ENCODE data around the gene ASPHD2. TPM values are rescaled to one million over a fixed set of nuclear protein-coding genes. Genes with fewer than 3 reads are reported as not detected.

Gene ASPHD2
- polyA plus RNA-seq, 2 donors = 0.43 to 1.5 TPM

DNA sequence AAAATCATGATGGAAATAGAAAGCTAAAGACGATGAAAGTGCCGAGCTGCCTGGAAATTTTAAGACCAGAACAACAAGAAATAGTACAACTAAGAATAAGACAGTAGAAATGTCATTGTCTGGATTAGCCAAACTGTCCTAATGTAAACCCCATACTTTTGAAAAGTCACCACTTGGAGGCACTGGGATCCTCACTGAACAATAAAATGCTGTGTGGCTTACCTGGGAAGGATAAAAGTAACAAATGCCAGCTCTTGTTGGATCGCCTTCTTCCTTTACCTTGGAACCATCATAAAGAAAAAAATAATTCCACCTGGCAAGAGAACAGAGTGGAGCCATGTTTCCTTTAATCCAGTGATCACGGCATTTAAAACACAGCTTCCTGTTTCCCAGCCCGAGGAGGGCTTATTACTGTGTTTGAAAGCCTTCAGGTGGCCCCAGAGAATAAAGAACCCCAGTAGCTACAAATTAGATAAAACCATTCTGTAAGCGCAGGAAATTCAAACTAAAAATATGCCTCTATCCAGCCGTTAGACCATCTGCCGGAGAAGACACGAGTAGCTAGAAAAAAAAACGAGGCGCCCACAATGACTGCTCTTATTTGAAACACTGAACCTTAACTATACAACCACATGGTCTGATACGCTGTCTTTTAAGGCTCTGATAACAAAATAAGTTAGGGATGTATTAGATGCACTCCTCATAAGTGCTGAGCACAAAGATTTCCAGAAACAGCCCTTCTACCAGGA lies 50.2 kb downstream of the ASPHD2 start:
- Histone ChIP-seq H3K9me3 (ENCODE audit: control insufficient read depth in 2 of 2, insufficient read depth in 1 of 2, low read depth in 1 of 2, low read length in 1 of 2) (no peaks in the 10 kb centered on the region), H3K4me3 (ENCODE audit: low read depth in 1 of 2, low read length in 2 of 2) (peak overlapping the region in 1 of 2 donors; percentile 5), H3K36me3 (ENCODE audit: control insufficient read depth in 2 of 2, insufficient read depth in 2 of 2, low read length in 1 of 2) (peaks cover 2% of the 10 kb centered on the region in 2 donors), H3K27me3 (ENCODE audit: control insufficient read depth in 1 of 2, insufficient read depth in 2 of 2, low read length in 2 of 2) (no peaks in the 10 kb centered on the region), H3K27ac (ENCODE audit: low read depth in 2 of 2, low read length in 1 of 2) (peak overlapping the region; percentile 46 to 63), H3K4me1 (ENCODE audit: control insufficient read depth in 2 of 2, insufficient read depth in 2 of 2, low read length in 1 of 2) (peaks cover 2 to 12% of the 10 kb centered on the region in 2 donors)
- WGBS, 2 donors = 33 to 35% methylated on average over 12 of the region's 12 CpGs

DNA sequence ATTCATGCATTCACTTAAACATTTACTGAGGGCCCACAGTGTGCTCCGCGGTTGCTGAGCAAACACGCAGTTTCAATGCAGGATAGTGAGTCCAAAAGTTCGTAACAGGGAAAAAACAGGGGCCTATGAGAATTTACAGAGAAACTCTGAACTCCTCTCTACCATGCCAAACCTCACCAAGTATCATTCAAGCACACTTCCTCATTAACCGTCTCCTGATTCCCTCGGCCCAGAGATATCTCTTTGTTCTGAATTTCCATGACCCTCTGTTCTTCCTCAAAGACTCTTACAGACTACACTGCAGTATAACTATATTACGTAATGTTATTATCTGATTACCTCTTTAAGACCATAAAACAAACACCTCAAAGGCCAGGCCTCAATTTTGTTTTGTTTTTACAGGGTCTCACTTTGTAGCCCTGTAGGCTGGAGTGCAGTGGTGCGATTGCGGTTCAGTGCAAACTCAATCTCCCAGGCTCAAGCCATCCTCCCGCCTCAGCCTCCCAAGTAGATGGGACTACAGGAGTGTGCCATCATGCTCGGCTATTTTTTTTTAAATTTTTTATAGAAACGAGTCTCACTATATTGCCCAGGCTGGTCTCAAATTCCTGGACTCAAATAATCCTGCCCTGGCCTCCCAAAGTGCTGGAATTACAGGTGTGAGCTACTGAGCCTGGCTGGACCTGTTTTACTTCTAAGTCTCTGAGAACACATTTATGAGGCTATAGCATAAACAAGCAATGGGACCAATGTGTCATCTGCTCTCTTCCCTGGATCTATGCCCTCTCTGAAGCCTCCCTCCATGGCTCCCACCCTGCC lies 50.9 kb downstream of the ASPHD2 start:
- peaks cover 2 to 14% of the 10 kb centered on the region in 2 donors for H3K4me1 ChIP-seq (ENCODE audit: control insufficient read depth in 2 of 2, insufficient read depth in 2 of 2, low read length in 1 of 2)
- H3K4me3 ChIP-seq (ENCODE audit: low read depth in 1 of 2, low read length in 2 of 2) = peak overlapping the region in 1 of 2 donors; percentile 5
- 66 to 71% methylated on average over 12 of the region's 12 CpGs for WGBS, 2 donors

DNA sequence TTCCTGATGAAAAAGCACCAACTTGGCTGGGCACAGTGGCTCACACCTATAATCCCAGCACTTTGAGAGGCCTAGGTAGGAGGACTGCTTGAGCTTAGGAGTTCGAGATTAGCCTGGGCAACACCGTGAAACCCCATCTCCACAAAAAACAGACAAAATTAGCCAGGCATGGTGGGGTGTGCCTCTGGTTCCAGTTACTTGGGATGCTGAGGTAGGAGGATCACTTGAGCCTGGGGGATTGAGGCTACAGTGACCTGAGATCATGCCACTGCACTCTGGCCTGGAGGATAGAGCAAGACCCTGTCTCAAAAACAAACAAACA lies 51.5 kb downstream of the ASPHD2 start:
- 80 to 92% methylated on average over 2 of the region's 2 CpGs for WGBS, 2 donors
- Histone ChIP-seq H3K4me1 (ENCODE audit: control insufficient read depth in 2 of 2, insufficient read depth in 2 of 2, low read length in 1 of 2) (peaks cover 2 to 14% of the 10 kb centered on the region in 2 donors), H3K9me3 (ENCODE audit: control insufficient read depth in 2 of 2, insufficient read depth in 1 of 2, low read depth in 1 of 2, low read length in 1 of 2) (no peaks in the 10 kb centered on the region), H3K4me3 (ENCODE audit: low read depth in 1 of 2, low read length in 2 of 2) (no peak overlapping the region), H3K27ac (ENCODE audit: low read depth in 2 of 2, low read length in 1 of 2) (peak overlapping the region; percentile 22 to 86), H3K36me3 (ENCODE audit: control insufficient read depth in 2 of 2, insufficient read depth in 2 of 2, low read length in 1 of 2) (peaks cover 2% of the 10 kb centered on the region in 2 donors), H3K27me3 (ENCODE audit: control insufficient read depth in 1 of 2, insufficient read depth in 2 of 2, low read length in 2 of 2) (no peaks in the 10 kb centered on the region)

More for the DNA sequence above, 50.9 kb downstream of the ASPHD2 start:
- no peaks in the 10 kb centered on the region for H3K9me3 ChIP-seq (ENCODE audit: control insufficient read depth in 2 of 2, insufficient read depth in 1 of 2, low read depth in 1 of 2, low read length in 1 of 2)
- H3K27ac ChIP-seq (ENCODE audit: low read depth in 2 of 2, low read length in 1 of 2) = peak overlapping the region; percentile 46 to 86
- no peaks in the 10 kb centered on the region for H3K27me3 ChIP-seq (ENCODE audit: control insufficient read depth in 1 of 2, insufficient read depth in 2 of 2, low read length in 2 of 2)
- H3K36me3 ChIP-seq (ENCODE audit: control insufficient read depth in 2 of 2, insufficient read depth in 2 of 2, low read length in 1 of 2) = peaks cover 2% of the 10 kb centered on the region in 2 donors

DNA sequence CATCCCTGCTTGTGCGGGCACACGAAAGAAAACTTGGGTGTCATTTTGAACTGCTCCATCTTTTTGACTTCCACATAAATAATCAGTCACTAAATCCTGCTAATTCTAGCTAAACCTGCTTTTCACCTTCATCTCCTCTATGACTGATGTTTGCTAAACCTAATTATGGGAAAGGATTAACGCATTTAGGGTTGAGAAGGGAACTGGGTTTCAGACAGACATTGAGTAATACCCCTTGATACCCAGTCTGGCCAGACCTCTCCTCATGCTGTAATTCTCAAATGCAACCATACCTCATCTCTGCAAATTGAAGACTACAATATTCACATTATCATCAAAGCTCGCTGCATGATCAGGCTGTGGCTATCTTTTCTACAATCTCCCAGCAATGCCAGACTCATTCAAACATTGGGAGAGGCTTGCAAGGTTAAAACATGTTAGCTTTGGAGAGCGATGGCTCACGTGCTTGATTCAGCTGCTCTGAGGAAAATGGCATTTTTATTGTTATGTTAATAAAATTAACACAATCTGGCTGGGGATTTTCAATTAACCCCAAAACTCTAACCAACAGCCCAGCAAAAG lies 52.1 kb downstream of the ASPHD2 start:
- Histone ChIP-seq H3K4me3 (ENCODE audit: low read depth in 1 of 2, low read length in 2 of 2) (no peak overlapping the region), H3K27me3 (ENCODE audit: control insufficient read depth in 1 of 2, insufficient read depth in 2 of 2, low read length in 2 of 2) (no peaks in the 10 kb centered on the region), H3K36me3 (ENCODE audit: control insufficient read depth in 2 of 2, insufficient read depth in 2 of 2, low read length in 1 of 2) (peaks cover 2% of the 10 kb centered on the region in 2 donors), H3K9me3 (ENCODE audit: control insufficient read depth in 2 of 2, insufficient read depth in 1 of 2, low read depth in 1 of 2, low read length in 1 of 2) (no peaks in the 10 kb centered on the region), H3K27ac (ENCODE audit: low read depth in 2 of 2, low read length in 1 of 2) (peak overlapping the region; percentile 22 to 86), H3K4me1 (ENCODE audit: control insufficient read depth in 2 of 2, insufficient read depth in 2 of 2, low read length in 1 of 2) (peaks cover 2 to 14% of the 10 kb centered on the region in 2 donors)
- WGBS, 2 donors = 53 to 59% methylated on average over 6 of the region's 6 CpGs

DNA sequence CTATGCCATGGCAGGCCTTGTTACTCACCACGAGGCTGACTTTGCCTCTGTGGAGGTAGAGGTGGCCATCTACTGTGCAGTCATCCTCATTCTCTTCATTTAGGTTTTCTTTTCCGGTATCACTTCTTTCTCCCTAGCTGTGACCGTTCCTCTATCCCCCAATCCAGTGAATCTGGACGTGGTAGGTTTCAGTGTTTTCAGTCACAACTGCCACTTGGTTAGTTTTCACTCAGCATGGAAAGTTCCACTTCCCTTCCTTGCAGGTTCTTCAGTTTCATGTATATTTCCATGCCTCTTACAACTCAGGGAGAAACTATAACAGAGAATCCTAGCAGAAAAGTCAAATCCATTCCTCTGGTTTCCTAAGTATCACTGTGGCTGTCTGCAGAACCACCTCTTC lies 52.6 kb downstream of the ASPHD2 start:
- H3K4me1 ChIP-seq (ENCODE audit: control insufficient read depth in 2 of 2, insufficient read depth in 2 of 2, low read length in 1 of 2) = peaks cover 1 to 14% of the 10 kb centered on the region in 2 donors
- no peaks in the 10 kb centered on the region for H3K27me3 ChIP-seq (ENCODE audit: control insufficient read depth in 1 of 2, insufficient read depth in 2 of 2, low read length in 2 of 2)
- H3K27ac ChIP-seq (ENCODE audit: low read depth in 2 of 2, low read length in 1 of 2) = peak overlapping the region; percentile 20 to 28
- H3K36me3 ChIP-seq (ENCODE audit: control insufficient read depth in 2 of 2, insufficient read depth in 2 of 2, low read length in 1 of 2) = peaks cover 2% of the 10 kb centered on the region in 2 donors
- H3K9me3 ChIP-seq (ENCODE audit: control insufficient read depth in 2 of 2, insufficient read depth in 1 of 2, low read depth in 1 of 2, low read length in 1 of 2) = no peaks in the 10 kb centered on the region
- WGBS, 2 donors = 78 to 80% methylated on average over 4 of the region's 4 CpGs
- H3K4me3 ChIP-seq (ENCODE audit: low read depth in 1 of 2, low read length in 2 of 2) = no peak overlapping the region

DNA sequence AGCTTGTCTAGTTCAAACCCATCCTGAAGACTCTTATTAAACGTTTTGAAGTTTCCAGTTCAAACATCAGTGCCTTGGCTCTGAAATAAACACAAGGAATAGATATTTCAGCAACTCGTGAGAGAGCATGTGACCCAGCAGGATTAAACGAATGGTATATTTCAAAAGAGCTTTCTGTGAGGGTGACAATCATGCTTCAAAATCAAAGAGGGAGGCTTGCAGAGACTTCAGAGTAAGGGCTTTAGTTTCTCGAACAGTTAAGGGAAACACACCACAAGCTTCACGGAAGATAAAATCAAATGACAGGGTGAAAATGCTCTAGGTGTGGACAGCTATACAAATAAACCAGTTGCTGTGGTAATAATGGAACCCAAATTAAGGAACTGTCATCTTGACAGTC lies 53.1 kb downstream of the ASPHD2 start:
- peaks cover 0 to 14% of the 10 kb centered on the region in 2 donors for H3K4me1 ChIP-seq (ENCODE audit: control insufficient read depth in 2 of 2, insufficient read depth in 2 of 2, low read length in 1 of 2)
- no peak overlapping the region for H3K27ac ChIP-seq (ENCODE audit: low read depth in 2 of 2, low read length in 1 of 2)
- no peaks in the 10 kb centered on the region for H3K36me3 ChIP-seq (ENCODE audit: control insufficient read depth in 2 of 2, insufficient read depth in 2 of 2, low read length in 1 of 2)
- 50 to 61% methylated on average over 5 of the region's 5 CpGs for WGBS, 2 donors
- H3K9me3 ChIP-seq (ENCODE audit: control insufficient read depth in 2 of 2, insufficient read depth in 1 of 2, low read depth in 1 of 2, low read length in 1 of 2) = no peaks in the 10 kb centered on the region
- no peaks in the 10 kb centered on the region for H3K27me3 ChIP-seq (ENCODE audit: control insufficient read depth in 1 of 2, insufficient read depth in 2 of 2, low read length in 2 of 2)
- H3K4me3 ChIP-seq (ENCODE audit: low read depth in 1 of 2, low read length in 2 of 2) = no peak overlapping the region

DNA sequence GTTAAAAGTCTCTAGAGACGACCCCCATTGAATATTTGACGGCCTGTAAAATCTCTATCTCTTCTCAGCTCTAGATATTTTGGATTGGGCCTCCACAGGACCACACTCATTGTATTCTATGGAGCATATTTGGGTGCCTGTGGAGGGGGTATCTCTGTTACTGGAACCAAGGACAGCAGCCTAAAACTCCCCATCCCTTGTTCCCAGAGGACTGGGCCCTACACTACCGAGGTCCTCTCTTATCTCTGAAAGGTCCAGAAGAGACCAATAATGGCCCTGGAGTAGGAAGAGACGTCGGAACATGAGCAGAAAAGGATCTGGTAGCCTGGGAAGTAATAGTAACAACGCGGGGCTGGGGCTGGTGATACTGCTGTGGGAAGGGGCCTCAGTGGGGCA lies 54.0 kb downstream of the ASPHD2 start:
- WGBS, 2 donors = 9 to 11% methylated on average over 7 of the region's 7 CpGs
- peak overlapping the region; percentile 90 to 91 for H3K27ac ChIP-seq (ENCODE audit: low read depth in 2 of 2, low read length in 1 of 2)
- H3K4me1 ChIP-seq (ENCODE audit: control insufficient read depth in 2 of 2, insufficient read depth in 2 of 2, low read length in 1 of 2) = peaks cover 0 to 14% of the 10 kb centered on the region in 2 donors

DNA sequence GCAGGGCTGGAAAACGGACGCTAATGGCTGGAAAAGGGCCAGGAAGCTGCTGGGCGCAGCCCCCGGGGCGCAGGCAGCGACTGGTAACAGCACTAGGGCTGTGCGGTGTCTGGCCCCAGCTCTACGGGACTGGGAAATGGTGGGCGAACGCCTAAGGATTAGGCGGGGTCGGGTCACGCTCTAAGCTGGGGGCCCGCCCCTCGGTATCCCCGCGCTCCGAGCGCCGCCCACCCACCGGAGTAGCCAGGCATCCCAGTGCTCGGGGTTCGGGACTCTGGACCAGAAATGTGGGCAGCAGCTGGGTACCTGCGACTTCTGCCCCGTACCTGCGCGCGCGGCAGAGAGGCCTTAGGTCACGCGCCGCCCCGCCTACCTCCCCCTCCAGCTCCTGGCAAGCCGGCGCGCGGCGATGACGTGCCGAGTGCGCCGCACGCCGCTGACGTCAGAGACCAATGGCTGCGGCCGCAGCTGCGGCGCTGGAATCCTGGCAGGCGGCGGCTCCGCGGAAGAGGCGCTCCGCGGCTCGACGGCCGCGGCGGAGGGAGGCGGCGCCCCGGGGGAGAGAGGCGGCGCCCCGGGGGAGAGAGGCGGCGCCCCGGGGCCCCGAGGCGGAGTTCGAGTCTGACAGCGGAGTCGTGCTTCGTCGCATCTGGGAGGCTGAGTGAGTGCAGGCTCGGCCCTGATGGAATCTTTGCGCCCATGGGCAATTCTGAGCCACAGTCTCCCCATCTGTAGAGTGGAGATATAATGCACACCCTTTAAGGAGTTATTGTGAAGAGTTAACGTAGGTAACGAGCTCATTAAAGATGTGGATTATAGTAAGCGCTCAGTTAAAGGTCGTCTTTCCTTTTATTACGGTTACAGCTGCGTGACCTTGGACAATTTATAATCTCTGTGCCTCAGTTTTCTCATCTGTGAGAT lies 54.6 kb downstream of the ASPHD2 start, which contains the start of the genes HPS4 and SRRD:
Gene HPS4 (minus strand): TSS at position 345 of the 921 bp plus-strand sequence. CDS start 2,021 bp downstream, outside the sequence.
Gene SRRD (plus strand): TSS at position 439 of the 921 bp plus-strand sequence. CDS start 14 bp downstream, at position 453.
- Histone ChIP-seq H3K4me3 (ENCODE audit: low read depth in 1 of 2, low read length in 2 of 2) (peak within 1 kb of the TSS; percentile 72 to 84), H3K27me3 (ENCODE audit: control insufficient read depth in 1 of 2, insufficient read depth in 2 of 2, low read length in 2 of 2) (no peaks in the 10 kb centered on the region), H3K36me3 (ENCODE audit: control insufficient read depth in 2 of 2, insufficient read depth in 2 of 2, low read length in 1 of 2) (peaks cover 4% of the 10 kb centered on the region in 2 donors), H3K27ac (ENCODE audit: low read depth in 2 of 2, low read length in 1 of 2) (peak within 1 kb of the TSS; percentile 90 to 91), H3K9me3 (ENCODE audit: control insufficient read depth in 2 of 2, insufficient read depth in 1 of 2, low read depth in 1 of 2, low read length in 1 of 2) (no peaks in the 10 kb centered on the region), H3K4me1 (ENCODE audit: control insufficient read depth in 2 of 2, insufficient read depth in 2 of 2, low read length in 1 of 2) (peaks cover 0 to 13% of the 10 kb centered on the region in 2 donors)
- 0% methylated on average over 73 to 85 of the region's 85 CpGs for WGBS, 2 donors

More for the DNA sequence above, 54.0 kb downstream of the ASPHD2 start:
- no peaks in the 10 kb centered on the region for H3K36me3 ChIP-seq (ENCODE audit: control insufficient read depth in 2 of 2, insufficient read depth in 2 of 2, low read length in 1 of 2)
- no peaks in the 10 kb centered on the region for H3K9me3 ChIP-seq (ENCODE audit: control insufficient read depth in 2 of 2, insufficient read depth in 1 of 2, low read depth in 1 of 2, low read length in 1 of 2)
- H3K4me3 ChIP-seq (ENCODE audit: low read depth in 1 of 2, low read length in 2 of 2) = peak overlapping the region; percentile 72 to 84
- no peaks in the 10 kb centered on the region for H3K27me3 ChIP-seq (ENCODE audit: control insufficient read depth in 1 of 2, insufficient read depth in 2 of 2, low read length in 2 of 2)

All from esophagus (tissue), 2 donors.